ENCODE results near the gene OR10W1. TPM values are rescaled to one million over a fixed set of nuclear protein-coding genes. Genes with fewer than 3 reads are reported as not detected.

The OR10W1 gene
- total RNA-seq, 4 donors from 2014 or later: not detected

DNA sequence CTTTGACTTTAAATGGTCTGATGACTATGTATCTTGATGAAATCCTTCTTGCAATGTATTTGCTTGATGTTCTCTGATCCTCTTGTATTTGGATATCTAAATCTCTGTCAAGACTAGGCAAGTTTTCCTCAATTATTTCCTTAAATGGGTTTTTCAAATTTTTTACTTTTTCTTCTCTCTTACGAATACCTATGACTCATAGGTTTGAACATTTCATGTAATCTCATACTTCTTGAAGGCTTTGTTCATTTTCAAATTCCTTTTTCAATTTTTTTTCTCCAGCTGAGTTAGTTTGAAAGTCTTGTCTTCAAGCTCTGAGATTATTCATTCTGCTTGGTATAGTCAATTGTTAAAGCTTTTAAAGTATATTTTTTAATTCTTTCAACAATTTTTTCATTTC is 13.1 kb downstream of the OR10W1 start:
- TF ChIP-seq, protein P1, sequence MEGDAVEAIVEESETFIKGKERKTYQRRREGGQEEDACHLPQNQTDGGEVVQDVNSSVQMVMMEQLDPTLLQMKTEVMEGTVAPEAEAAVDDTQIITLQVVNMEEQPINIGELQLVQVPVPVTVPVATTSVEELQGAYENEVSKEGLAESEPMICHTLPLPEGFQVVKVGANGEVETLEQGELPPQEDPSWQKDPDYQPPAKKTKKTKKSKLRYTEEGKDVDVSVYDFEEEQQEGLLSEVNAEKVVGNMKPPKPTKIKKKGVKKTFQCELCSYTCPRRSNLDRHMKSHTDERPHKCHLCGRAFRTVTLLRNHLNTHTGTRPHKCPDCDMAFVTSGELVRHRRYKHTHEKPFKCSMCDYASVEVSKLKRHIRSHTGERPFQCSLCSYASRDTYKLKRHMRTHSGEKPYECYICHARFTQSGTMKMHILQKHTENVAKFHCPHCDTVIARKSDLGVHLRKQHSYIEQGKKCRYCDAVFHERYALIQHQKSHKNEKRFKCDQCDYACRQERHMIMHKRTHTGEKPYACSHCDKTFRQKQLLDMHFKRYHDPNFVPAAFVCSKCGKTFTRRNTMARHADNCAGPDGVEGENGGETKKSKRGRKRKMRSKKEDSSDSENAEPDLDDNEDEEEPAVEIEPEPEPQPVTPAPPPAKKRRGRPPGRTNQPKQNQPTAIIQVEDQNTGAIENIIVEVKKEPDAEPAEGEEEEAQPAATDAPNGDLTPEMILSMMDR (IDR thresholded peaks at IDR 0.05): no peak
- no peak for TF ChIP-seq EP300 (IDR thresholded peaks at IDR 0.05)
- TF ChIP-seq POLR2A (IDR thresholded peaks at IDR 0.05): no peak
- no peak for TF ChIP-seq POLR2AphosphoS5 (IDR thresholded peaks at IDR 0.05)
- no peak overlapping the region for H3K4me3 ChIP-seq
- 81% methylated on average over 1 of the region's 1 CpG for WGBS
- no peaks in the 10 kb centered on the region for H3K36me3 ChIP-seq
- H3K27me3 ChIP-seq: no peaks in the 10 kb centered on the region
- peaks cover 9% of the 10 kb centered on the region for H3K9me3 ChIP-seq
- DNase-seq (ENCODE audit: low spot score in 2 of 2): no peak
- no peak overlapping the region for H3K27ac ChIP-seq
- H3K4me1 ChIP-seq: no peaks in the 10 kb centered on the region

DNA sequence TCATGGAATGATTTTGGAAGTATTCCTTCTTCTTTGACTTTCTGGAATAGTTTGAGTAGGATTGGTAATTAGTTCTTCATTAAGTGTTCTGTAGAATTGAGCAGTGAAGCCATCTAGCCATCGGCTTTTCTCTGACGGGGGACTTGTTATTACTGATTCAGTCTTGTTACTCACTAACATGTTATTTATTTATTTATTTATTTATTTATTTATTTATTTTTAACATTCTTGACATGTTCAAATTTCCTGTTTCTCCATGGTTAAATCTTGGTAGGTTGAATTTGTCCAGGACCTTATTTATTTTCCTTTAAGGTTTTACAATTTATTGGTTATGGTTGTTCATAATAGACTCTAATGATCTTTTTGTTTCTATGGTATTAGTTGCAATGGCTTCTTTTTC is 24.1 kb downstream of the OR10W1 start:
- H3K27ac ChIP-seq: no peak overlapping the region
- peaks cover 8% of the 10 kb centered on the region for H3K9me3 ChIP-seq
- no peaks in the 10 kb centered on the region for H3K27me3 ChIP-seq
- DNase-seq (ENCODE audit: low spot score in 2 of 2): no peak
- no peaks in the 10 kb centered on the region for H3K36me3 ChIP-seq
- no peaks in the 10 kb centered on the region for H3K4me1 ChIP-seq
- H3K4me3 ChIP-seq: no peak overlapping the region
- WGBS: 98% methylated on average over 2 of the region's 2 CpGs
- TF ChIP-seq EP300 (IDR thresholded peaks at IDR 0.05) (no peak), POLR2A (IDR thresholded peaks at IDR 0.05) (no peak), POLR2AphosphoS5 (IDR thresholded peaks at IDR 0.05) (no peak)
- TF ChIP-seq, protein P1 (IDR thresholded peaks at IDR 0.05): no peak

DNA sequence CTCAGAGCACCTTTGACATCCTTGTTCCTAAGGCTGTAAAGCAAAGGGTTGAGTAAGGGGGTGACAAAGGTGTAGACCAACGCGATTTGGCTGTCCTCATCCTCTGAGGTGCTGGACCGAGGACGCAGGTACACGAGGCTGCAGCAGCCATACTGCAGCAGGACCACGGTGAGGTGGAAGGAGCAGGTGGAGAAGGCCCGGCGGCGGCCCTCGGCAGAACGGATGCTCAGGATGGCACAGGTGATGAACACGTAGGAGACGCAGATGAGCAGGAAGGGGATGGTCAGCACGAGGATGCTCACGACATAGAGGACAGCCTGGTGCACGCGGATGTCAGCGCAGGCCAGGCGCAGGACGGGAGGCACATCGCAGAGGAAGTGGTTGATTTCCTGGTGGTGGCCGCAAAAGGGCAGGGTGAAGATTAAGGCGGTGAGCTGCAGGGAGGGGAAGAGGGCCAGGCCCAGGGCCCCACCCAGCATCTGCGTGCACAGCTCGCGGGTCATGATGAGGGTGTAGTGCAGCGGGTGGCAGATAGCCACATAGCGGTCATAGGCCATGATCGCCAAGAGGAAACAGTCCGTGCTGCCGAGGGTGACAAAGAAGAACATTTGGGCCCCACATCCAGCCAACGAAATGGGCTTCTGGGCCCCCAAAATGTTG is 40.0 kb downstream of the OR10W1 start:
- Histone ChIP-seq H3K27ac (no peak overlapping the region), H3K4me1 (no peaks in the 10 kb centered on the region), H3K27me3 (no peaks in the 10 kb centered on the region), H3K9me3 (no peaks in the 10 kb centered on the region), H3K4me3 (no peak overlapping the region), H3K36me3 (no peaks in the 10 kb centered on the region)
- TF ChIP-seq, protein P1 (IDR thresholded peaks at IDR 0.05): no peak
- TF ChIP-seq EP300 (IDR thresholded peaks at IDR 0.05) (no peak), POLR2A (IDR thresholded peaks at IDR 0.05) (no peak), POLR2AphosphoS5 (IDR thresholded peaks at IDR 0.05) (no peak)
- 94% methylated on average over 32 of the region's 32 CpGs for WGBS
- no peak for DNase-seq (ENCODE audit: low spot score in 2 of 2)

DNA sequence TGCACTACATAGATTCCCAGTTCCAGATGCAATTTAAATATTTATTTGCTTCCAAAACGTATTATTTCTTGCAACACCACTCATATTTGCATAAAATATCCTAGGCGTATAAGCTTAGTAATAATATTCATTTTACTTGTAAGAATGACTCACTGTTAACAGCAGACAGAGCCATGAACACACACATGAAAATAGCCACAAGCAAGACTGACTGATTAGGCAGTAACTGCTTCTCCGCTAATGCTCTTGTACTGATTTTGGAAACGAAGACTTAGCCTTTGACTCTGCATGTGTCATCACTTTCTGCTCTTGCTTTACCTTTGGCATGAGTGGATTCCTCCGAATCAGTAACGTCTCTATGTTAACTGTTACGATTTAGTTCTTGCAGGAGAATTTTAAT is 45.3 kb downstream of the OR10W1 start:
- H3K9me3 ChIP-seq: no peaks in the 10 kb centered on the region
- H3K4me3 ChIP-seq: no peak overlapping the region
- no peak overlapping the region for H3K27ac ChIP-seq
- no peaks in the 10 kb centered on the region for H3K27me3 ChIP-seq
- no peak for TF ChIP-seq POLR2A (IDR thresholded peaks at IDR 0.05)
- TF ChIP-seq, protein P1 (IDR thresholded peaks at IDR 0.05): no peak
- no peak for TF ChIP-seq EP300 (IDR thresholded peaks at IDR 0.05)
- no peak for TF ChIP-seq POLR2AphosphoS5 (IDR thresholded peaks at IDR 0.05)
- WGBS: 41% methylated on average over 7 of the region's 7 CpGs
- DNase-seq (ENCODE audit: low spot score in 2 of 2): no peak
- H3K4me1 ChIP-seq: no peaks in the 10 kb centered on the region
- H3K36me3 ChIP-seq: no peaks in the 10 kb centered on the region

Other genes starting within 250 kb of the OR10W1 start
- under 1 TPM in 1 of 4 donors, not detected in 3; 0.29 TPM for gene OR9Q1, start 244.4 kb downstream of the OR10W1 start, total RNA-seq
- gene OR6Q1, start 237.3 kb downstream of the OR10W1 start, total RNA-seq: 1 to 10 TPM in 1 of 4 donors, not detected in 3; 1.1 TPM
- not detected for gene OR9I1, start 142.7 kb downstream of the OR10W1 start, total RNA-seq
- under 1 TPM in 1 of 4 donors, not detected in 3; 0.16 TPM for gene OR9Q2, start 79.2 kb downstream of the OR10W1 start, total RNA-seq
- gene OR1S2, start 64.1 kb downstream of the OR10W1 start, total RNA-seq: not detected
- not detected for gene OR1S1, start 55.5 kb downstream of the OR10W1 start, total RNA-seq
- not detected for gene OR10Q1, start 39.3 kb downstream of the OR10W1 start, total RNA-seq
- not detected for gene OR5B17, start 90.8 kb upstream of the OR10W1 start, total RNA-seq
- gene OR5B3, start 138.6 kb upstream of the OR10W1 start, total RNA-seq: not detected
- not detected for gene OR5B2, start 159.9 kb upstream of the OR10W1 start, total RNA-seq
- gene OR5B12, start 174.0 kb upstream of the OR10W1 start, total RNA-seq: not detected
- gene OR5B21, start 239.8 kb upstream of the OR10W1 start, total RNA-seq: not detected